Measurements from ENCODE around the gene ABCC2. TPM values are rescaled to one million over a fixed set of nuclear protein-coding genes. Genes with fewer than 3 reads are reported as not detected.
A peak's percentile ranks its signal among the peaks of the same experiment; 100 is the strongest.

ABCC2 gene
- total and polyA plus RNA-seq, 9 of the 15 experiments (the other 6 are each of a cell fraction or from before 2014, with no cell fraction given): 0.03 to 0.18 (median 0.10) TPM; not detected in 1

DNA sequence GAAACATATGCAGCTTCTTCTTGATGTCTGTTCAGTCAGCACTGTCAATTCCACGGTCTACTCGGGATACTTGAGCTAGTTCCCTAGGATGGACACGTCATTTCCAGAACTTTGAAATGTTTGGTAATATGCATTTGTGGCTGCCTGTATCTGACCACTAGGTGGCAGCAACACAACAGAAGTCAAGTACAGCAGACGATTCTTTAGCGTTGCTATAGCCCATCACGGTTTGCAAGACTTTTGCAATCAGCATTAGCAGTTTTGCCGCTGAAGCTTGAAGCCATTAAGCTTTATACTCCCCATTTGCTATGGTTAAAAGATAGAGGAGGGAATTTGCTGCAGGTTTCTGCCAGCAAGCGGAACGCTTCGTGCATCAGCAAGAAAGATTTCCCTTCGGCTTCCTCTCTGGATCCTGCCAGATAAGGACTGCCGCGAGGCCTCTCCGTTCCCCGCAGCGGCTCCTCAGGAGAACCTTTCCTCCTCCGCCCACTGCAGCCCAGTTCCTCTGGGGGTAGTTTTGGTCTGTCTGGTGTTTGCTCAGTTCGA lies 63.5 kb downstream of the ABCC2 start (continued):
- TF ChIP-seq, protein P1, sequence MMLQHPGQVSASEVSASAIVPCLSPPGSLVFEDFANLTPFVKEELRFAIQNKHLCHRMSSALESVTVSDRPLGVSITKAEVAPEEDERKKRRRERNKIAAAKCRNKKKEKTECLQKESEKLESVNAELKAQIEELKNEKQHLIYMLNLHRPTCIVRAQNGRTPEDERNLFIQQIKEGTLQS (IDR thresholded peaks at IDR 0.05): peak; percentile 20; the same call in 1 of the 2 replicates
- TF ChIP-seq, protein P1 (CRISPR knock-in tag; conservative IDR thresholded peaks at IDR 0.05): no peak
- TF ChIP-seq, protein P2, sequence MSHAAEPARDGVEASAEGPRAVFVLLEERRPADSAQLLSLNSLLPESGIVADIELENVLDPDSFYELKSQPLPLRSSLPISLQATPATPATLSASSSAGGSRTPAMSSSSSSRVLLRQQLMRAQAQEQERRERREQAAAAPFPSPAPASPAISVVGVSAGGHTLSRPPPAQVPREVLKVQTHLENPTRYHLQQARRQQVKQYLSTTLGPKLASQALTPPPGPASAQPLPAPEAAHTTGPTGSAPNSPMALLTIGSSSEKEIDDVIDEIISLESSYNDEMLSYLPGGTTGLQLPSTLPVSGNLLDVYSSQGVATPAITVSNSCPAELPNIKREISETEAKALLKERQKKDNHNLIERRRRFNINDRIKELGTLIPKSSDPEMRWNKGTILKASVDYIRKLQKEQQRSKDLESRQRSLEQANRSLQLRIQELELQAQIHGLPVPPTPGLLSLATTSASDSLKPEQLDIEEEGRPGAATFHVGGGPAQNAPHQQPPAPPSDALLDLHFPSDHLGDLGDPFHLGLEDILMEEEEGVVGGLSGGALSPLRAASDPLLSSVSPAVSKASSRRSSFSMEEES (CRISPR knock-in tag; IDR thresholded peaks at IDR 0.05): no peak
- TF ChIP-seq CEBPB (tag; IDR thresholded peaks at IDR 0.05): peak; percentile 83
- no peak for TF ChIP-seq ATF1 (CRISPR knock-in tag; IDR thresholded peaks at IDR 0.05)
- peak; percentile 57 for TF ChIP-seq ATF1 (tag; IDR thresholded peaks at IDR 0.05)
- TF ChIP-seq MAZ (CRISPR knock-in tag; conservative IDR thresholded peaks at IDR 0.05 in 1 of 2, IDR thresholded peaks at IDR 0.05 in 1 of 2): 0 out of 4 replicates have a peak, but pooled peaks of 1 of the 2 experiments have one; percentile 20
- TF ChIP-seq, protein P3, sequence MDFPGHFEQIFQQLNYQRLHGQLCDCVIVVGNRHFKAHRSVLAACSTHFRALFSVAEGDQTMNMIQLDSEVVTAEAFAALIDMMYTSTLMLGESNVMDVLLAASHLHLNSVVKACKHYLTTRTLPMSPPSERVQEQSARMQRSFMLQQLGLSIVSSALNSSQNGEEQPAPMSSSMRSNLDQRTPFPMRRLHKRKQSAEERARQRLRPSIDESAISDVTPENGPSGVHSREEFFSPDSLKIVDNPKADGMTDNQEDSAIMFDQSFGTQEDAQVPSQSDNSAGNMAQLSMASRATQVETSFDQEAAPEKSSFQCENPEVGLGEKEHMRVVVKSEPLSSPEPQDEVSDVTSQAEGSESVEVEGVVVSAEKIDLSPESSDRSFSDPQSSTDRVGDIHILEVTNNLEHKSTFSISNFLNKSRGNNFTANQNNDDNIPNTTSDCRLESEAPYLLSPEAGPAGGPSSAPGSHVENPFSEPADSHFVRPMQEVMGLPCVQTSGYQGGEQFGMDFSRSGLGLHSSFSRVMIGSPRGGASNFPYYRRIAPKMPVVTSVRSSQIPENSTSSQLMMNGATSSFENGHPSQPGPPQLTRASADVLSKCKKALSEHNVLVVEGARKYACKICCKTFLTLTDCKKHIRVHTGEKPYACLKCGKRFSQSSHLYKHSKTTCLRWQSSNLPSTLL (IDR thresholded peaks at IDR 0.05): no peak
- TF ChIP-seq CREM (IDR thresholded peaks at IDR 0.05; ENCODE audit: low read depth): peak; percentile 58; the same call in 1 of the 2 replicates
- TF ChIP-seq, protein P4, sequence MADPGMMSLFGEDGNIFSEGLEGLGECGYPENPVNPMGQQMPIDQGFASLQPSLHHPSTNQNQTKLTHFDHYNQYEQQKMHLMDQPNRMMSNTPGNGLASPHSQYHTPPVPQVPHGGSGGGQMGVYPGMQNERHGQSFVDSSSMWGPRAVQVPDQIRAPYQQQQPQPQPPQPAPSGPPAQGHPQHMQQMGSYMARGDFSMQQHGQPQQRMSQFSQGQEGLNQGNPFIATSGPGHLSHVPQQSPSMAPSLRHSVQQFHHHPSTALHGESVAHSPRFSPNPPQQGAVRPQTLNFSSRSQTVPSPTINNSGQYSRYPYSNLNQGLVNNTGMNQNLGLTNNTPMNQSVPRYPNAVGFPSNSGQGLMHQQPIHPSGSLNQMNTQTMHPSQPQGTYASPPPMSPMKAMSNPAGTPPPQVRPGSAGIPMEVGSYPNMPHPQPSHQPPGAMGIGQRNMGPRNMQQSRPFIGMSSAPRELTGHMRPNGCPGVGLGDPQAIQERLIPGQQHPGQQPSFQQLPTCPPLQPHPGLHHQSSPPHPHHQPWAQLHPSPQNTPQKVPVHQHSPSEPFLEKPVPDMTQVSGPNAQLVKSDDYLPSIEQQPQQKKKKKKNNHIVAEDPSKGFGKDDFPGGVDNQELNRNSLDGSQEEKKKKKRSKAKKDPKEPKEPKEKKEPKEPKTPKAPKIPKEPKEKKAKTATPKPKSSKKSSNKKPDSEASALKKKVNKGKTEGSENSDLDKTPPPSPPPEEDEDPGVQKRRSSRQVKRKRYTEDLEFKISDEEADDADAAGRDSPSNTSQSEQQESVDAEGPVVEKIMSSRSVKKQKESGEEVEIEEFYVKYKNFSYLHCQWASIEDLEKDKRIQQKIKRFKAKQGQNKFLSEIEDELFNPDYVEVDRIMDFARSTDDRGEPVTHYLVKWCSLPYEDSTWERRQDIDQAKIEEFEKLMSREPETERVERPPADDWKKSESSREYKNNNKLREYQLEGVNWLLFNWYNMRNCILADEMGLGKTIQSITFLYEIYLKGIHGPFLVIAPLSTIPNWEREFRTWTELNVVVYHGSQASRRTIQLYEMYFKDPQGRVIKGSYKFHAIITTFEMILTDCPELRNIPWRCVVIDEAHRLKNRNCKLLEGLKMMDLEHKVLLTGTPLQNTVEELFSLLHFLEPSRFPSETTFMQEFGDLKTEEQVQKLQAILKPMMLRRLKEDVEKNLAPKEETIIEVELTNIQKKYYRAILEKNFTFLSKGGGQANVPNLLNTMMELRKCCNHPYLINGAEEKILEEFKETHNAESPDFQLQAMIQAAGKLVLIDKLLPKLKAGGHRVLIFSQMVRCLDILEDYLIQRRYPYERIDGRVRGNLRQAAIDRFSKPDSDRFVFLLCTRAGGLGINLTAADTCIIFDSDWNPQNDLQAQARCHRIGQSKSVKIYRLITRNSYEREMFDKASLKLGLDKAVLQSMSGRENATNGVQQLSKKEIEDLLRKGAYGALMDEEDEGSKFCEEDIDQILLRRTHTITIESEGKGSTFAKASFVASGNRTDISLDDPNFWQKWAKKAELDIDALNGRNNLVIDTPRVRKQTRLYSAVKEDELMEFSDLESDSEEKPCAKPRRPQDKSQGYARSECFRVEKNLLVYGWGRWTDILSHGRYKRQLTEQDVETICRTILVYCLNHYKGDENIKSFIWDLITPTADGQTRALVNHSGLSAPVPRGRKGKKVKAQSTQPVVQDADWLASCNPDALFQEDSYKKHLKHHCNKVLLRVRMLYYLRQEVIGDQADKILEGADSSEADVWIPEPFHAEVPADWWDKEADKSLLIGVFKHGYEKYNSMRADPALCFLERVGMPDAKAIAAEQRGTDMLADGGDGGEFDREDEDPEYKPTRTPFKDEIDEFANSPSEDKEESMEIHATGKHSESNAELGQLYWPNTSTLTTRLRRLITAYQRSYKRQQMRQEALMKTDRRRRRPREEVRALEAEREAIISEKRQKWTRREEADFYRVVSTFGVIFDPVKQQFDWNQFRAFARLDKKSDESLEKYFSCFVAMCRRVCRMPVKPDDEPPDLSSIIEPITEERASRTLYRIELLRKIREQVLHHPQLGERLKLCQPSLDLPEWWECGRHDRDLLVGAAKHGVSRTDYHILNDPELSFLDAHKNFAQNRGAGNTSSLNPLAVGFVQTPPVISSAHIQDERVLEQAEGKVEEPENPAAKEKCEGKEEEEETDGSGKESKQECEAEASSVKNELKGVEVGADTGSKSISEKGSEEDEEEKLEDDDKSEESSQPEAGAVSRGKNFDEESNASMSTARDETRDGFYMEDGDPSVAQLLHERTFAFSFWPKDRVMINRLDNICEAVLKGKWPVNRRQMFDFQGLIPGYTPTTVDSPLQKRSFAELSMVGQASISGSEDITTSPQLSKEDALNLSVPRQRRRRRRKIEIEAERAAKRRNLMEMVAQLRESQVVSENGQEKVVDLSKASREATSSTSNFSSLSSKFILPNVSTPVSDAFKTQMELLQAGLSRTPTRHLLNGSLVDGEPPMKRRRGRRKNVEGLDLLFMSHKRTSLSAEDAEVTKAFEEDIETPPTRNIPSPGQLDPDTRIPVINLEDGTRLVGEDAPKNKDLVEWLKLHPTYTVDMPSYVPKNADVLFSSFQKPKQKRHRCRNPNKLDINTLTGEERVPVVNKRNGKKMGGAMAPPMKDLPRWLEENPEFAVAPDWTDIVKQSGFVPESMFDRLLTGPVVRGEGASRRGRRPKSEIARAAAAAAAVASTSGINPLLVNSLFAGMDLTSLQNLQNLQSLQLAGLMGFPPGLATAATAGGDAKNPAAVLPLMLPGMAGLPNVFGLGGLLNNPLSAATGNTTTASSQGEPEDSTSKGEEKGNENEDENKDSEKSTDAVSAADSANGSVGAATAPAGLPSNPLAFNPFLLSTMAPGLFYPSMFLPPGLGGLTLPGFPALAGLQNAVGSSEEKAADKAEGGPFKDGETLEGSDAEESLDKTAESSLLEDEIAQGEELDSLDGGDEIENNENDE (IDR thresholded peaks at IDR 0.05; ENCODE audit: low read depth, low read length): no peak
